Fibroblast of lung (primary cell): Measurements from ENCODE around the gene MTMR3. TPM values are rescaled to one million over a fixed set of nuclear protein-coding genes. Genes with fewer than 3 reads are reported as not detected.
"Not testable (repeated sequence)": the region's sequence is repeated elsewhere in the genome, so short reads cannot be mapped to it uniquely, and the experiment has no call there.

Experiments
- DNase-seq, 2 donors: peaks; one replicate each; pipeline versions ENCODE4 v3.0.0 to v3.0.0-alpha.2; 2010; ENCODE audit warnings: low read depth in 2 of 2
- H2AFZ ChIP-seq: 2 replicates; pipeline ENCODE4 v1.5.1; 2012; ENCODE audit warnings: low read length, control low read depth, inconsistent platforms
- H3K27ac ChIP-seq: 2 replicates; pipeline ENCODE4 v1.5.1; 2011; ENCODE audit warnings: low read length, control low read depth; ENCODE audit not compliant: insufficient read depth
- H3K27me3 ChIP-seq: 2 replicates; pipeline ENCODE4 v1.5.1; 2011; ENCODE audit warnings: mild to moderate bottlenecking, low read length; ENCODE audit not compliant: control insufficient read depth, insufficient read depth
- H3K36me3 ChIP-seq: 2 replicates; pipeline ENCODE4 v1.5.1; 2011; ENCODE audit warnings: low read length; ENCODE audit not compliant: control insufficient read depth, insufficient read depth
- H3K4me1 ChIP-seq: 2 replicates; pipeline ENCODE4 v1.5.1; 2011; ENCODE audit warnings: low read length; ENCODE audit not compliant: control insufficient read depth, insufficient read depth; ENCODE audit errors: extremely low read depth
- H3K4me2 ChIP-seq: 2 replicates; pipeline ENCODE4 v1.5.1; 2011; ENCODE audit warnings: low read length, control low read depth; ENCODE audit not compliant: insufficient read depth; ENCODE audit errors: extremely low read depth
- H3K4me3 ChIP-seq, 4 experiments: fragments of 200-600 bp in 1 of 4; sonication (generic) in 1 of 4; replicated peaks in 1 of 4; 2 replicates each; pipeline ENCODE4 v1.5.1; 2011 to 2016; ENCODE audit warnings: low read length in 4 of 4, low read depth in 3 of 4, mild to moderate bottlenecking in 3 of 4, control low read depth in 2 of 4, inconsistent platforms in 1 of 4, mixed read lengths in 1 of 4; ENCODE audit not compliant: insufficient read depth in 1 of 4; ENCODE audit errors: control extremely low read depth in 1 of 4
- H3K79me2 ChIP-seq: 2 replicates; pipeline ENCODE4 v1.5.1; 2012; ENCODE audit warnings: mild to moderate bottlenecking, low read length, inconsistent platforms; ENCODE audit not compliant: control insufficient read depth, insufficient read depth
- H3K9ac ChIP-seq: 2 replicates; pipeline ENCODE4 v1.5.1; 2011; ENCODE audit warnings: mild to moderate bottlenecking, low read length, control low read depth; ENCODE audit not compliant: insufficient read depth
- H3K9me3 ChIP-seq: 2 replicates; pipeline ENCODE4 v1.5.1; 2012; ENCODE audit warnings: low read depth, low read length; ENCODE audit not compliant: control insufficient read depth, insufficient read depth
- H4K20me1 ChIP-seq: 2 replicates; pipeline ENCODE4 v1.5.1; 2011; ENCODE audit warnings: low read length; ENCODE audit not compliant: control insufficient read depth, insufficient read depth; ENCODE audit errors: extremely low read depth
- EZH2 ChIP-seq: IDR thresholded peaks from 2 replicates; pipeline ENCODE4 v1.5.1; 2012; ENCODE audit warnings: low read length, control low read depth, mild to moderate bottlenecking; ENCODE audit errors: missing control alignments
- polyA plus RNA-seq, 2 donors: library from polyadenylated mRNA; depleted of rRNA in 1 of 2; stranded (reverse) in 1 of 2; unstranded in 1 of 2; fragments of >200 nt; gene quantifications; 2 replicates each; pipeline ENCODE4 v1.2.1, GENCODE V29; 2011 to 2012; ENCODE audit warnings: missing spikeins in 1 of 2
- total RNA-seq: library from RNA; depleted of rRNA; stranded (reverse); fragments of >200 nt; gene quantifications from 2 replicates; pipeline ENCODE4 v1.2.1, GENCODE V29; 2014
- TF ChIP-seq, protein P1 (sequence below), 2 donors: IDR thresholded peaks in 1 of 2; conservative IDR thresholded peaks in 1 of 2; 1 replicate in 1 of 2; 2 replicates in 1 of 2; pipeline ENCODE4 v1.5.1; 2011 to 2012; ENCODE audit warnings: low read length in 2 of 2, control low read depth in 1 of 2, inconsistent platforms in 1 of 2, low read depth in 1 of 2, mild to moderate bottlenecking in 1 of 2

Gene MTMR3
- total and polyA plus RNA-seq, 2 donors (not counting 1 experiment from before 2014, with no cell fraction given) = 15.0 to 31.2 TPM

DNA sequence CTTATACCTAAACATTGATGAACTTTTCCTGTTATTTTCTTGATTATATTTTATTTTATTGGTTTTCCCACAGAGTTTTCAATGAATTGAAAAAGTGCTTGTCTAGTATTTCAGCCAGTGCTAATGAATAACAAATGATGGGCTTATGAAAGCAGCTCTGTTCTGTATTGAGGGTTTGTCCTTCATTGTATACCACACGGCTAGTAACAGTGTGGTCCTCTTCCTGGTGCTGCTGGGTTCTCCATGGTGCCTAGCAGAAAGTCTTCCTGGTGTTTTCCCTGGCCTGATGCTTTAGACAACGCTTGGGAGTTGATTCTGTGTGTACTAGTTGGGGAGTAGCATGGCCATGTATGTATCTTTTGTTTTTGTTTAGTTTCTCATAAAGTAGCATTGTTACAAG, 89.1 kb downstream of the MTMR3 start:
- DNase-seq = no peak
- Histone ChIP-seq H3K4me2 (no peak overlapping the region), H4K20me1 (no peaks in the 10 kb centered on the region), H3K4me1 (no peaks in the 10 kb centered on the region), H3K79me2 (no peaks in the 10 kb centered on the region), H2AFZ (no peak overlapping the region), H3K27me3 (no peaks in the 10 kb centered on the region), H3K36me3 (no peaks in the 10 kb centered on the region), H3K9ac (no peak overlapping the region), H3K9me3 (no peaks in the 10 kb centered on the region), H3K4me3 (no peak overlapping the region), H3K27ac (no peak overlapping the region)
- TF ChIP-seq EZH2 = no peak
- TF ChIP-seq, protein P1, sequence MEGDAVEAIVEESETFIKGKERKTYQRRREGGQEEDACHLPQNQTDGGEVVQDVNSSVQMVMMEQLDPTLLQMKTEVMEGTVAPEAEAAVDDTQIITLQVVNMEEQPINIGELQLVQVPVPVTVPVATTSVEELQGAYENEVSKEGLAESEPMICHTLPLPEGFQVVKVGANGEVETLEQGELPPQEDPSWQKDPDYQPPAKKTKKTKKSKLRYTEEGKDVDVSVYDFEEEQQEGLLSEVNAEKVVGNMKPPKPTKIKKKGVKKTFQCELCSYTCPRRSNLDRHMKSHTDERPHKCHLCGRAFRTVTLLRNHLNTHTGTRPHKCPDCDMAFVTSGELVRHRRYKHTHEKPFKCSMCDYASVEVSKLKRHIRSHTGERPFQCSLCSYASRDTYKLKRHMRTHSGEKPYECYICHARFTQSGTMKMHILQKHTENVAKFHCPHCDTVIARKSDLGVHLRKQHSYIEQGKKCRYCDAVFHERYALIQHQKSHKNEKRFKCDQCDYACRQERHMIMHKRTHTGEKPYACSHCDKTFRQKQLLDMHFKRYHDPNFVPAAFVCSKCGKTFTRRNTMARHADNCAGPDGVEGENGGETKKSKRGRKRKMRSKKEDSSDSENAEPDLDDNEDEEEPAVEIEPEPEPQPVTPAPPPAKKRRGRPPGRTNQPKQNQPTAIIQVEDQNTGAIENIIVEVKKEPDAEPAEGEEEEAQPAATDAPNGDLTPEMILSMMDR (conservative IDR thresholded peaks at IDR 0.05 in 1 of 2, IDR thresholded peaks at IDR 0.05 in 1 of 2; ENCODE audit: low read depth in 1 of 2, low read length in 2 of 2) = no peak

DNA sequence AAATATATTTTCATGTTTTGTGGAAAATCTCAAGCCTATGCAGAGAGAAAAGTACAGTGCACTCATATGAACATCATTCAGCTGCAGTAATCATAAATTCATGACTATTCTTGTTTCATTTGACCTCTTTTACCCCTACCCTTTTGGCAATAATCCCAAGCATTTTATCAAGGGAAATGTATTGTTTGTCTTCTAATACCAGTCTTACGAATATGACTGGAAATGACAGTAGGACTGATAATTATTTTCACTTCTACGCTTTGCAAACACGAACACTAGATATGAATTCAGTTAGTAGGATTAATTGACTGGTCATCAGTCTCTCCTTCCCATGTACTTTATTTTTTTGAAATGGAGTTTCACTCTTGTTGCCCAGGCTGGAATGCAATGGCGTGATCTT, 90.3 kb downstream of the MTMR3 start:
- H4K20me1 ChIP-seq = no peaks in the 10 kb centered on the region
- H3K4me2 ChIP-seq = no peak overlapping the region
- H3K9me3 ChIP-seq = no peaks in the 10 kb centered on the region
- no peak overlapping the region for H3K27ac ChIP-seq
- no peak overlapping the region for H3K9ac ChIP-seq
- H2AFZ ChIP-seq = no peak overlapping the region
- DNase-seq = no peak
- no peaks in the 10 kb centered on the region for H3K4me1 ChIP-seq
- H3K4me3 ChIP-seq = no peak overlapping the region
- no peak for TF ChIP-seq EZH2
- TF ChIP-seq, protein P1 (conservative IDR thresholded peaks at IDR 0.05 in 1 of 2, IDR thresholded peaks at IDR 0.05 in 1 of 2; ENCODE audit: low read depth in 1 of 2, low read length in 2 of 2) = no peak
- no peaks in the 10 kb centered on the region for H3K27me3 ChIP-seq
- no peaks in the 10 kb centered on the region for H3K36me3 ChIP-seq
- H3K79me2 ChIP-seq = no peaks in the 10 kb centered on the region

DNA sequence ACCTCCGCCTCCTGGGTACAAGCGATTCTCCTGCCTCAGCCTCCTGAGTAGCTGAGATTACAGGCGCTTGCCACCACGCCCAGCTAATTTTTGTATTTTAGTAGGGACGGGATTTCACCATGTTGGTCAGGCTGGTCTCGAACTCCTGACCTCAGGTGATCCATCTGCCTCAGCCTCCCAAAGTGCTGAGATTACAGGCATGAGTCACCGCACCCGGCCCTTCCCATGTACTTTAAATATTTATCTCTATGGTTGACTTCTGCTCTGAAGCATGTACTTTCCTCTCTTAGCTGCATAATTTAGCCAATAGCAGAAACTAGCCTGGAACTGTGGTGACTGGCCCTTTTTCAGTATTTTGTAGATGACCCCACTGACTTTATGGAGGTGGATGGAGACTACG, 90.7 kb downstream of the MTMR3 start:
- peak; percentile 53 to 57 for DNase-seq
- not testable (repeated sequence) for H3K79me2 ChIP-seq, H3K36me3 ChIP-seq, H3K4me1 ChIP-seq, H3K9ac ChIP-seq, H3K4me3 ChIP-seq, H3K27ac ChIP-seq, H3K27me3 ChIP-seq, H2AFZ ChIP-seq, H3K9me3 ChIP-seq, H4K20me1 ChIP-seq, H3K4me2 ChIP-seq
